GM19240 (cell line): ENCODE measurements around the gene UNC13C.

Source experiments
- DNase-seq: peaks from one replicate; pipeline ENCODE4 v3.0.0; 2011; ENCODE audit warnings: low spot score; ENCODE audit not compliant: insufficient read length

The UNC13C gene

GRCh38 chr15:54017959-54018358 is 39.7 kb downstream of the UNC13C start:
- DNase-seq: no peak

GRCh38 chr15:54026258-54026657 is 48.0 kb downstream of the UNC13C start:
- no peak for DNase-seq

GRCh38 chr15:54026891-54027290 is 48.6 kb downstream of the UNC13C start:
- DNase-seq: no peak

GRCh38 chr15:54029081-54029480 is 50.8 kb downstream of the UNC13C start:
- DNase-seq: no peak

- DNase-seq: no peak
Measured at GRCh38 chr15:54032066-54032465, 53.8 kb downstream of the UNC13C start.

GRCh38 chr15:54033356-54033860 is 55.2 kb downstream of the UNC13C start:
- DNase-seq: no peak

- no peak for DNase-seq
Measured at GRCh38 chr15:54033869-54034458, 55.7 kb downstream of the UNC13C start.

- no peak for DNase-seq
Measured at GRCh38 chr15:54035616-54036015, 57.4 kb downstream of the UNC13C start.

- no peak for DNase-seq
Measured at GRCh38 chr15:54045397-54045796, 67.2 kb downstream of the UNC13C start.

- DNase-seq: no peak
Measured at GRCh38 chr15:54046093-54046492, 67.9 kb downstream of the UNC13C start.

GRCh38 chr15:54064365-54064764 is 86.1 kb downstream of the UNC13C start:
- no peak for DNase-seq

- DNase-seq: no peak
Measured at GRCh38 chr15:54066403-54066802, 88.2 kb downstream of the UNC13C start.

GRCh38 chr15:54082836-54083492 is 104.7 kb downstream of the UNC13C start:
- no peak for DNase-seq

- DNase-seq: no peak
Measured at GRCh38 chr15:54083501-54083900, 105.3 kb downstream of the UNC13C start.

GRCh38 chr15:54083991-54084390 is 105.8 kb downstream of the UNC13C start:
- no peak for DNase-seq

- no peak for DNase-seq
Measured at GRCh38 chr15:54088837-54089236, 110.6 kb downstream of the UNC13C start.

GRCh38 chr15:54089776-54090175 is 111.5 kb downstream of the UNC13C start:
- no peak for DNase-seq

GRCh38 chr15:54091651-54092050 is 113.4 kb downstream of the UNC13C start:
- DNase-seq: no peak

- no peak for DNase-seq
Measured at GRCh38 chr15:54094661-54095060, 116.4 kb downstream of the UNC13C start.

GRCh38 chr15:54097019-54097418 is 118.8 kb downstream of the UNC13C start:
- no peak for DNase-seq

- DNase-seq: no peak
Measured at GRCh38 chr15:54099010-54099409, 120.8 kb downstream of the UNC13C start.

GRCh38 chr15:54101664-54102270 is 123.5 kb downstream of the UNC13C start:
- no peak for DNase-seq

GRCh38 chr15:54102704-54103103 is 124.5 kb downstream of the UNC13C start:
- no peak for DNase-seq
